Uterine smooth muscle cell (primary cell): ENCODE data around the gene SGPP1. TPM values are rescaled to one million over a fixed set of nuclear protein-coding genes. Genes with fewer than 3 reads are reported as not detected.

Experiments
- total RNA-seq: library from RNA; depleted of rRNA; stranded (reverse); fragments of >200 nt; gene quantifications from 2 replicates; pipeline ENCODE4 v1.2.3, GENCODE V29; 2014

Gene SGPP1, protein sequence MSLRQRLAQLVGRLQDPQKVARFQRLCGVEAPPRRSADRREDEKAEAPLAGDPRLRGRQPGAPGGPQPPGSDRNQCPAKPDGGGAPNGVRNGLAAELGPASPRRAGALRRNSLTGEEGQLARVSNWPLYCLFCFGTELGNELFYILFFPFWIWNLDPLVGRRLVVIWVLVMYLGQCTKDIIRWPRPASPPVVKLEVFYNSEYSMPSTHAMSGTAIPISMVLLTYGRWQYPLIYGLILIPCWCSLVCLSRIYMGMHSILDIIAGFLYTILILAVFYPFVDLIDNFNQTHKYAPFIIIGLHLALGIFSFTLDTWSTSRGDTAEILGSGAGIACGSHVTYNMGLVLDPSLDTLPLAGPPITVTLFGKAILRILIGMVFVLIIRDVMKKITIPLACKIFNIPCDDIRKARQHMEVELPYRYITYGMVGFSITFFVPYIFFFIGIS
- 38.0 and 43.4 TPM in 2 replicates for total RNA-seq

DNA sequence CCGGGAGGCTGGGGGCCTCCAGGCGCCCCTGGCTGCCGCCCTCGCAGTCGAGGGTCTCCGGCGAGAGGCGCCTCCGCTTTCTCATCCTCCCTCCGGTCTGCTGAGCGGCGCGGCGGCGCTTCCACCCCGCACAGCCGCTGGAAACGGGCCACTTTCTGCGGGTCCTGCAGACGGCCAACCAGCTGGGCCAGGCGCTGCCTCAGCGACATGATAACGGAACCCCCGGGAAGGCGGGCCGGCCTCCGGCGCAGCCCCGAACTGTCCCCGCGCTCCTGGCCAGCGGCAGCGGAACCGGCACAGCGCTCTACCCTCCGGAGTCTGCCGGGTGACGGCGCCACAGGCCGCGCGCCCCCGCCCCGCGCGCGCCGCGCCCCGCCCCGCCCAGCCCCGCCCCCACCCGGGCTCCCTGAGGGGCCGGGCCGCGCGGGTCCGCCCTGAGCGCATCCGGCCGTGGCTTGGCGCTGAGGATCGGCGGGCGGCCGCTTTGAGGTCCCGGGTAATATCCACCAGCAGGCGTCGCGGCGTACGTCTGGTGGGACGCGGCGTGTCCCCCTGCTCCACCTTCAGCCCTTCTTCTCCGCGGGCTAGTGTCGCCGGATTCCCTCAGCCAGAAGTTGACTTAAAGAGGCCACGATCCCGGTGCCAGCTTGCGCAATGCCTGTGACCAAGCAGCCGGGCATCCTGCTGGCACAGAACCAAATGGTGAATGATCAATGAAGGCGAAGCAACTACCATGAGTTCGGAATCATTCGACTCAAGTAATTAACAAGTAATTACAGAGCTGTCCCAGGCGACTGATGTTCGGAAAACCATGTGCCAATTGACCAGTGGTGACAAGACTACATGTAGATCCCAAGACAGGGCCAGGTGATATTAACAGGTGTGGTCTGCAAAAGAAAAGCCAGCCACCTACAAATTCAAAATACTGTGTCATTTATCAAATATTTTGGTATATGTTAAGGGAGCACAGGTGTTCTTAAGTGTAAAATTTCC lies at the start of gene SGPP1:
Gene SGPP1, minus strand, starts transcription at position 330 of the 993 bp plus-strand sequence. Its CDS starts 121 bp downstream, at position 209.

DNA sequence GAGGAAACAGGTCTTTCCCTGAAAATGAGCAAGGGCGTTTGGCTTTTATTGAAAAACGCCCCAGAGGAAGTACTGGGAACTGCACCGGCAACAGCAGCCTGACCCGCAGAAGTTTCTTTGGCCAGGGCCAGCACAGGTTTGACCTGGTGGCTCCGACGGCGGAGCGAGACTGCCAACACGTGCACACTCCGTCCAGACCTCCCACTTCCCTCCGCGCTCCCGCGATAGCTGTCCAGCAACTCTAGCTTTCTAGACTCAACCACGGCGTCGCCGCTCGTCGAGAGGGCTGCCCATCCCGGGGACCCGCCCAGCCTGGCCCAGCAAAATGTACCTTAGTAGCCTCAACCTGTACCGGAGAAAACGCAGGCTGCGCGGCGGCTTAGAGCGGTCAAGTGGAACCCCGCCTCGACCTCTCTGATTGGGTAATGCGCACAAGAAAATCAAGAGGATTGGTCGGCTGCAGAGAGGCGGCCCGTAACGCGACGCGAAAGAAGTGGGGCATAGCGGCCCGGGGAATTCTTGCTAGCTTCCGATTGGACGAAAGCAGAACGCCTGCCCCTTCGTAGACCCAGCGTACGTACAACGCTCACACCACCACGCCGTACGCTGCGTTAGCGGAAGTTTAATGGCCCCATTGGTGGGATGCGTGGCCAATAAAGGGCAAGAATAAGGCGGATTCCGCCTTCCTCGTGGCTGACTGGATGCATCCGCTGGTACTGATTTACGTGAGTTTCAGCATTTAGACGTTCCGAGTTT lies 86.2 kb downstream of the SGPP1 start, which contains the start of gene WDR89:
Gene WDR89, minus strand, starts transcription at position 399 of the 756 bp plus-strand sequence. CDS start 41,929 bp downstream, outside the sequence.

Other genes with a start within 250 kb of the SGPP1 start
- gene PPP2R5E, start 184.7 kb downstream of the SGPP1 start, total RNA-seq, result 19.4 and 20.7 TPM in 2 replicates
- 17.0 TPM in 2 replicates for gene WDR89, start 86.2 kb downstream of the SGPP1 start, total RNA-seq
- gene SYNE2, start 124.9 kb upstream of the SGPP1 start, total RNA-seq, result 19.9 and 27.4 TPM in 2 replicates